Cardiac muscle cell (in vitro differentiated cells and primary cell): Measurements from ENCODE around the gene FKBP8. TPM values are rescaled to one million over a fixed set of nuclear protein-coding genes. Genes with fewer than 3 reads are reported as not detected.
"Not testable (repeated sequence)": the region's sequence is repeated elsewhere in the genome, so short reads cannot be mapped to it uniquely, and the experiment has no call there.

ENCODE experiments used
- DNase-seq, 2 donors: peaks; one replicate each; pipeline versions ENCODE4 v3.0.0 to v3.0.0-alpha.2; 2010 to 2017; ENCODE audit warnings: low read depth in 1 of 2, low spot score in 1 of 2
- H3K27ac ChIP-seq: fragments of 200-600 bp; sonication (generic); 2 replicates; pipeline ENCODE4 v1.5.1; 2016
- H3K27me3 ChIP-seq: fragments of 200-600 bp; sonication (generic); 2 replicates; pipeline ENCODE4 v1.6.0; 2016; ENCODE audit warnings: control low read depth
- H3K36me3 ChIP-seq: fragments of 200-600 bp; sonication (generic); 2 replicates; pipeline ENCODE4 v1.5.1; 2016; ENCODE audit warnings: control low read depth
- H3K4me1 ChIP-seq: fragments of 200-600 bp; sonication (generic); 2 replicates; pipeline ENCODE4 v1.8.1; 2017; ENCODE audit warnings: low read depth, mild to moderate bottlenecking, mixed run types
- H3K4me3 ChIP-seq: fragments of 200-600 bp; sonication (generic); 2 replicates; pipeline ENCODE4 v1.5.1; 2016; ENCODE audit warnings: mild to moderate bottlenecking
- H3K9me3 ChIP-seq: fragments of 200-600 bp; sonication (generic); 2 replicates; pipeline ENCODE4 v1.5.1; 2017; ENCODE audit warnings: low read depth, mild to moderate bottlenecking, control low read depth
- polyA plus RNA-seq: library from polyadenylated mRNA; unstranded; fragments of >200 nt; fragmentation: Nextera tagmentation; extraction: Ambion mirVana; gene quantifications from 2 replicates; pipeline ENCODE4 v1.2.1, GENCODE V29; 2016
- total RNA-seq: library from RNA; depleted of rRNA; stranded (reverse); fragments of >200 nt; gene quantifications from 2 replicates; pipeline ENCODE4 v1.2.3, GENCODE V29; 2016
- TF ChIP-seq, protein P1 (sequence below): IDR thresholded peaks from 2 replicates; pipeline ENCODE4 v1.5.1; 2012; ENCODE audit warnings: low read depth, mild to moderate bottlenecking, low read length

FKBP8 gene
- total and polyA plus RNA-seq, 2 experiments from 2014 or later = 398 to 568 TPM

DNA sequence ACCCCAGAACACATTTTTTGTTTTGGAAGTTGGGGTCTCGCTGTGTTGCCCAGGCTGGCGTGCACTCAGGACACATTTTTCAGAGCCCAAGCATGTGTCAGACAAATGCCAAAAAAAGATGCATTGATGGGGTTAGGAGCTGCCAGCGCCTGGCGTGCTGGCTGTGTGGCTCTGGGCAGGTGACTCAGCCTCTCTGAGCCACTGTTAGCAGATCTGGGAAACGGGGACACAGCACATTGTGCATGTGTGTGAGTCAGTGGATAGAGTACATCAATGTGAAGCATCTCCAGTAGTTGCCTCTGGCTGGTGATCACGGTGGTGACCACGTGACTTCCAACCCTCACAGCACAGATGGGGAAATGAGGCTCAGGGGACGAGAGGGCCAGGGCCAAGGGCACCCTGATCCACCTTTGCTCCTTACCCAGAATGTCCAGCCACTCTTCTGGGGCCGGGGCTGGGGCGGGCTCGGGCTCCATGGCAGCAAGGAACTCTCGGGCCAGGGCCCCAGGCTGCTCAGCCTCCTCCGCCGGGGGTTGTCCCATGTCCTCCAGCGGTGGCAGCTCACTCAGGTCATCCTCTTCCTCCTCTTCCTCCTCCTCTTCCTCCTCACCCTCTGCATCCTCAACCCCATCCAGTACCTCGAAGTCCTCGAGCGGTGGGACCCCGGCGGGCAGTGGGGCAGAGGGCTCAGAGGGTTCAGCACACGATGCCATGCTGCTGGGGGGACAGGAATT is 1.9 kb downstream of the FKBP8 start:
- Histone ChIP-seq H3K4me1 (peaks cover 3% of the 10 kb centered on the region), H3K4me3 (no peak overlapping the region), H3K27me3 (no peaks in the 10 kb centered on the region), H3K9me3 (no peaks in the 10 kb centered on the region), H3K36me3 (peaks cover 35% of the 10 kb centered on the region), H3K27ac (no peak overlapping the region)
- TF ChIP-seq, protein P1, sequence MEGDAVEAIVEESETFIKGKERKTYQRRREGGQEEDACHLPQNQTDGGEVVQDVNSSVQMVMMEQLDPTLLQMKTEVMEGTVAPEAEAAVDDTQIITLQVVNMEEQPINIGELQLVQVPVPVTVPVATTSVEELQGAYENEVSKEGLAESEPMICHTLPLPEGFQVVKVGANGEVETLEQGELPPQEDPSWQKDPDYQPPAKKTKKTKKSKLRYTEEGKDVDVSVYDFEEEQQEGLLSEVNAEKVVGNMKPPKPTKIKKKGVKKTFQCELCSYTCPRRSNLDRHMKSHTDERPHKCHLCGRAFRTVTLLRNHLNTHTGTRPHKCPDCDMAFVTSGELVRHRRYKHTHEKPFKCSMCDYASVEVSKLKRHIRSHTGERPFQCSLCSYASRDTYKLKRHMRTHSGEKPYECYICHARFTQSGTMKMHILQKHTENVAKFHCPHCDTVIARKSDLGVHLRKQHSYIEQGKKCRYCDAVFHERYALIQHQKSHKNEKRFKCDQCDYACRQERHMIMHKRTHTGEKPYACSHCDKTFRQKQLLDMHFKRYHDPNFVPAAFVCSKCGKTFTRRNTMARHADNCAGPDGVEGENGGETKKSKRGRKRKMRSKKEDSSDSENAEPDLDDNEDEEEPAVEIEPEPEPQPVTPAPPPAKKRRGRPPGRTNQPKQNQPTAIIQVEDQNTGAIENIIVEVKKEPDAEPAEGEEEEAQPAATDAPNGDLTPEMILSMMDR = no peak
- DNase-seq = no peak

DNA sequence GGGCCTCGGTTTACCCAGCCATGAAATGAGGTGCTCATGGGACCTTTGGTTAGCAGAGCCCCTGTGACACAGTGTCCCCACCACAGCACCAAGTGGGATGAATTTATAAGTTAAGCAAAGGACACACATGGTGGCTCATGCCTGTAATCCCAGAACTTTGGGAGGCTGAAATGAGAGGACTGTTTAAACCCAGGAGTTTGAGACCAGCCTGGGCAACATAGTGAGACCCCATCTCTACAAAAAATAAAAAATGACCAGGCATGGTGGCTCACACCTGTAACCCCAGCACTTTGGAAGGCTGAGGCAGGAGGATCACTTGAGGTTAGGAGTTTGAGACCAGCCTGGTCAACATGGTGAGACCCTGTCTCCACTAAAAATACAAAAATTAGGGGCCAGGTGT is 3.2 kb downstream of the FKBP8 start:
- not testable (repeated sequence) for H3K27me3 ChIP-seq, H3K9me3 ChIP-seq
- peaks cover 42% of the 10 kb centered on the region for H3K36me3 ChIP-seq

DNA sequence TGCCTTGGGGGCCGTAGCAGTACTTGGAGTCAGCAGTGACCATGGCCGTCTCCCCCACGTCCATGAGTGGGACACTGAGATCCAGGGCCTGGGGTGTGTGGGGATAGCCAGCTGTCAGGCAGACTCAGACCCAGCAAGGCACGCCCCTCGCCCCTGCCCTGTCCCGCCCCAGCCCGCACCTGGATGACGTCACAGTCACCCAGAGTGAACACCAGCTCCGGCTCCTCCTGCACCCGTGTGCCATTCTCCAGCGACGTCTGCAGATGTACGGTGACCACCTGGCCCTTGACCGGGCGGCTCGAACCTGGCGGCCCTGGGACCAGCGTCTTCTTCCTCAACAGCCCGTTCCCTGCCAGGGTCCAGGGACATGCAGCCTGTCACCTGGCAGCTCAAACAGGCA is 4.0 kb downstream of the FKBP8 start:
- no peaks in the 10 kb centered on the region for H3K27me3 ChIP-seq
- DNase-seq = no peak
- TF ChIP-seq, protein P1 = no peak

More for the DNA sequence above, 3.2 kb downstream of the FKBP8 start:
- not testable (repeated sequence) for H3K4me1 ChIP-seq, H3K27ac ChIP-seq, DNase-seq, H3K4me3 ChIP-seq

DNA sequence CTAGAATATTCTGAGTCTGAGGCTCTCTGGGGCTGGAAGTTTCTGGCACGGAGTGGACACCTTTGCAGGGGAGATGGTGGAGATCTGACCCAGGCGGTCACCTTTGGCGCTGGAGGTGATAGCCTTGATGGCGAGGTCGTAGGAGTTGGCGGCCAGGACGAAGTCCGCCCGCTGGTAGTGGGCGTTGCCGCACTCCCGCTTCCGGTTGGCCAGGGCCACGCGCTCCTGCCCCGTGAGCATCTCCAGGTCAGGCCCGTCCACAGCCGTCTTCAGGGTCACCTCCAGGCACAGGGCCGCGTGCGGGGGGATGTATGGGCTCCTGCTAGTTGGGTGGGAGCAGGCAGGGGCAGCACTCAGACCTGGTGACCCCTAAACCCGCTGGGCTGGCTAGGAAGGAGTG is 5.3 kb downstream of the FKBP8 start:
- no peak for DNase-seq
- Histone ChIP-seq H3K9me3 (no peaks in the 10 kb centered on the region), H3K36me3 (peaks cover 44% of the 10 kb centered on the region), H3K4me3 (no peak overlapping the region), H3K27me3 (no peaks in the 10 kb centered on the region), H3K4me1 (no peaks in the 10 kb centered on the region), H3K27ac (no peak overlapping the region)
- TF ChIP-seq, protein P1 = no peak

More for the DNA sequence above, 4.0 kb downstream of the FKBP8 start:
- no peak overlapping the region for H3K4me3 ChIP-seq
- H3K36me3 ChIP-seq = peaks cover 42% of the 10 kb centered on the region
- no peak overlapping the region for H3K27ac ChIP-seq
- peaks cover 3% of the 10 kb centered on the region for H3K4me1 ChIP-seq
- no peaks in the 10 kb centered on the region for H3K9me3 ChIP-seq

DNA sequence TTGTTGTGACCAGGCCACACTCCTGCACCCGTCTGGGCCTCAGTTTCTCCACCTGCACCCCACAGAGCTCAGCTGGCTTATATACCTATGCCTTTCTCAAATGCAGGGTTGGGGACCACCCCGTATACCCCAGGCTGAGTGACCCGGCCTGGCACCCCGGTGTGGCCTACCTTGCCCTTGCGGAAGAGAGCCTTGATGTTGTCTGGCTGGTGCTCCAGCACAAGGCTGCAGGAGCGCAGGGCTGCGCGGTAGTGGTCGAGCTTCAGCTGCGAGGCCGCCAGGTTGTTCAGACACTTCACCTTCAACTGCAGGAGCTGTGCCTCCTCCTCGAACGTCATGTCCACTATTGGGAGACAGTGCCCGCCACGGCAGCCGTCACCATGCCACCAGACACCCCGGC is 5.9 kb downstream of the FKBP8 start:
- no peak for DNase-seq
- H3K4me1 ChIP-seq = no peaks in the 10 kb centered on the region
- H3K36me3 ChIP-seq = peaks cover 50% of the 10 kb centered on the region
- H3K27me3 ChIP-seq = no peaks in the 10 kb centered on the region
- no peaks in the 10 kb centered on the region for H3K9me3 ChIP-seq
- H3K4me3 ChIP-seq = no peak overlapping the region
- H3K27ac ChIP-seq = no peak overlapping the region
- TF ChIP-seq, protein P1 = no peak

DNA sequence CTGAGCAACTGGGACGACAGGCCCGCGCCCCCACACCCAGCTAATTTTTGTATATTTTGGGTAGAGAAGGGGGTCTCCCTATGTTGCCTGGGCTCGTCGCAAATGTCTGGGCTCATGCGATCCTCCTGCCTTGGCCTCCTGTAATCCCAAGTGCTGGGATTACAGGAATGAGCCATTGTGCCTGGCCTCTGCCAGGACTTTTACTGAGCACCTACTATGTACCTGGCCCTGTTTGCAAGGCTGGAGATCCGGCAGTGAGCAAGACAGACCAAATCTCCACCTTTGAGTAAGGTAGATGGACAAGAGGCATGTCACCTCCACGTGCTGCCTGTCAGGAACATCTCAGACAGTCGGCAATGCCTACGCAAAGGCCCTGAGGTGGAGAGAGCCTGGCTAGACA is 6.9 kb downstream of the FKBP8 start:
- Histone ChIP-seq H3K36me3 (peaks cover 53% of the 10 kb centered on the region), H3K27ac (no peak overlapping the region), H3K4me1 (no peaks in the 10 kb centered on the region), H3K4me3 (no peak overlapping the region), H3K27me3 (no peaks in the 10 kb centered on the region), H3K9me3 (no peaks in the 10 kb centered on the region)
- no peak for DNase-seq
- TF ChIP-seq, protein P1 = no peak
